HG03108 (cell line): ENCODE results near the gene TRIL.

Experiments used
- ATAC-seq: cut with Tn5 transposase; IDR thresholded peaks from one replicate; pipeline ENCODE4 v1.9.1; 2021; ENCODE audit warnings: moderate library complexity; ENCODE audit not compliant: unreplicated experiment

The TRIL gene

DNA sequence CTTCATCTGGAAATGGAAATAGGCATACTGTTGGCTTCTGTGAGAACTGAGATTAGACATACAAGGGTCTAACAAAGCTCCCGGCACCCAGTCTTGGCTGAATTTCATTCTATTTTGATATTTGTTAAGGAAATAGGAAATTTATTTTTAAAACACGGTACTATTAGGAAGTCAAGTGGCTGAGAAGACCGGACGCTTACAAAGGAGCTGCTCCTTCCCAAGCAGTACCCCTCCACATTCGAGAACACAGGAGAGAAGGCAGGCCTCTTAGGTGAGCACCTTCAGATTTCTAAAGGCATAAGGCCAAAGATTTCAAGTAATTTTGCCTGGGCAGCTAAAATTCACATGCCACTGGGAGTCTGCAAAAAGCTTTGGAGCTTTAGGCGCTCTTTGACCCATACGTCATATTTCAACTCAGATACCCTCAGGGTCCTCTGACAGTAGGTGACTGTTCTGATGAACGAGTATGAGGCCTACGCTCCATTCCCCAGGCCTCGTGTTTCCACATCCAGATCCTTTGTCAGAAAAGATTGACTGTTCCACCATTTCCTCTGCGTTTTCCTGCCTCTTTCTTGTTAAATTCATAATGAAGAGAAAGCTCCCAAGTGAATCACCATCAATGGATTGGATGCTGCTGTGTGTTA, 17.3 kb downstream of the TRIL start:
- ATAC-seq, result no peak

DNA sequence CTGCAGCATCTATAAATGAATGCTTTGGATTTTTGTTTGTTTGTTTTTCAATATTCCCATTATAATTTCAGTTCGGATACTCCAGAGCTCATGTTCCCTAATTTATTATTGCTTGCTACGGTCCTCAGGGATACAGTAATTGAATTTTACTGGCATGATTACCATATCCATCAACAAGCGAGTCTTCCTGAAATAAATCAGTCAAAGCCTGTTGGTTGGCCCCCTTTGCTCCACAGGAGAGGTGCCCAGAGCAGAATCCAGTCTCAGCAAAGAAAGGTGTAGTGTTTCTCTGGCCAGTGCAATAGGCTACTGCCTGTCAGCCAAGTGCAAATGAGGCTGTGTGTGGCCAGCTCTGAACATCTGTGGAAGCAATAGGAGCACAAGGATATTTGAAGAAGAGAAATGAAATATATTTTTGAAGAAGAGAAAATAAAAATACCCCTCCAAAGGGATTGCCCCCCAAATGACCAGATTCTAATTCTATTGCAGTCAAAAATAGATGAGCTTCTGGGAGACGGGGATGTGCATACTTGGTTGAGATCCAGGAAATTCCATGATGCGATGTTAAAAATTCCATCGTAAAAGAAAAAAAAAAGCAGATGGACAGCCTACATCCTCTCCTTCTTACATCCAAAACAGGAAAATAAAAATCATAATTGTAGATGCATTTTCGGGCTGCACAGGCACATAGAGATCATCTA, 18.1 kb downstream of the TRIL start:
- ATAC-seq, result no peak

DNA sequence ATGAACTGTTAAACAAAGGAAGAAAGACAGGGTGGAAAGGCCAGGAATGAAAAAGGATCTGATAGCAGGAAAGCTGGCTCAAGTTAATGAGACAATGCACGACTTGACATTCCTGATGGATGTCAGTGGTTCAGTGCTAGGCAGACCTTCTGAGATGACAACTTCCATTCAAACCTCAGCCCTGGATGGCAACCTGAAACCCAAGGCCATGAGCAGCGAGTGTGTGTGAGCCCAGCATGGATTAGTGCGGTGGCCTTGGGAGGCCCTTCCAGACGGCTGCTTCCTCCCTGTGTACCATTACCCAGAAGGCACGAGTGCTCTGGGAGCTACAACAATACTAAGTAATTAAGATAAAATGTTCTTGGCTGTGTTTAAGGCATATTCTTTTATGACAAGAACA, 18.8 kb downstream of the TRIL start:
- no peak for ATAC-seq

DNA sequence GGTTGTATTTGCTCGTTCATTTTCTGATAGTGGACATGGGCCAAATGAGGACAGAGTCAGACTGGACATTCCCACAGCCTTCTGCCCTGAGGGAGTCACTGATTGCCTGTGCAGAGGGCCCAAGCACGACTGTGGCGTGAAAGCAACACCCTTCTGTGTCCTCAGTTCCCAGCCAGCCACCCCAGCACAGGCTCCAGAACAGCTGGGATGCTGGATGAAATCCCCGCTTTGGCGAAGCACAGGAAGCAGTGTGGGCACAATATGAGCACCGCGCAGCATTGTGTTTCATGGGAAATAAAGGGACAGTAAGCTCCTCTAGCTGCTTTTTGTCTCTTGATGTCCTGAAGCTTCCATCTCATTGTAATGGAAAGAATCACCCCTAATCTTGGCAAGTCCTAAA, 20.5 kb downstream of the TRIL start:
- no peak for ATAC-seq

DNA sequence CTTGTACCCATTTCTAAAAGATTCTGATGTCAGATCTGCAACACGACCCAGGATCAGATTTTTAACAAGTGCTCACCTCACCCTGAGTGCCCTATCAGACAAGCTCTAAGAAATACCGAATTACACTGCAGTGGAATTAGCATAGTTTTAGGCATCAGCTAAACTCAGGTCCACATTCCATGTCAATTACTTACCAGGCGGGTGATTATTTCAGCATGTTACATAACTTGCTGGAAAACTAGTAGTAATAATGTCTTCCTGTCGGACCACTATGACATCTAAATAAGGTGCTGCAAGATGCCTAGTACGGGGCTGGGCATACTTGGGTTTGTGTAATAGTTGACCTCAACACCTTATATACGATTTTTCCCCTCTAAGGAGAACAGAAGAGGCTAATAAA, 21.0 kb downstream of the TRIL start:
- no peak for ATAC-seq

DNA sequence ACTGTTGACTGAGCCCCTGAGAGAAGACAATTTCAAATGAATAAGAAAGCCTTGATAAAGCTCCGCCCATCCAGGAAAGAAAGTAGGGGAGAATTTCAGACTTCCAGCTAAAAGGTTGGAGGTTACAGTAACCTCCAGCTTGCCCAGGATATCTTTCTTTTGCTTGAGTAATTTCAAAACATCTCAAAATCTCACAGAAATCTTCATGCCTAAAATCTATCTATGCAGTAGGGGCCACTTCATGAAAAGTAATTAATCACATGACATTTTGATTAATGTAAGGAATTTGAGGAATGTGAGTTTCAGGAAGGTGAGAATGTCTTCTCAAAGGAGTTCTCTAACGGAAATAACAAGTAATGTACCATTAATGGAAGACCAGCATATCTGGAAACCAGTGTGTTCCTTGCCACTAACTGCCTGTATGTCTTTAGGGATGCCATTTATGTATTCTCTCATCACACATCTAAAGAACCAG, 24.2 kb downstream of the TRIL start:
- ATAC-seq, result no peak

DNA sequence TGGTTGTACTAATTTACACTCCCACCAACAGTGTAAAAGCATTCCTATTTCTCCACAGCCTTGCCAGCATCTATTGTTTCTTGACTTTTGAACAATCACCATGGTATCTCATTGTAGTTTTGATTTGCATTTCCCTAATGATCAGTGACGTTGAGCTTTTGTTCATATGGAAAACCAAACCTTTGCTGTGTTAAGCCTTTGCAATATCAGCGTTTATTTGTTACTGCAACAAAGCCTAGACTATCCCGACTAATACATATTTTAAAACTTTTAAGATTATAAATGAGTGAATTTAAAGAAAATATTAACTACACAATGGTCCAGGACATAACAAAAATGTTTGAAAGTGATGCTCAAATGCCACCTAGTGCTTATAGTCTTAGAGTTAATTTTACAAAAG, 26.6 kb downstream of the TRIL start:
- no peak for ATAC-seq

DNA sequence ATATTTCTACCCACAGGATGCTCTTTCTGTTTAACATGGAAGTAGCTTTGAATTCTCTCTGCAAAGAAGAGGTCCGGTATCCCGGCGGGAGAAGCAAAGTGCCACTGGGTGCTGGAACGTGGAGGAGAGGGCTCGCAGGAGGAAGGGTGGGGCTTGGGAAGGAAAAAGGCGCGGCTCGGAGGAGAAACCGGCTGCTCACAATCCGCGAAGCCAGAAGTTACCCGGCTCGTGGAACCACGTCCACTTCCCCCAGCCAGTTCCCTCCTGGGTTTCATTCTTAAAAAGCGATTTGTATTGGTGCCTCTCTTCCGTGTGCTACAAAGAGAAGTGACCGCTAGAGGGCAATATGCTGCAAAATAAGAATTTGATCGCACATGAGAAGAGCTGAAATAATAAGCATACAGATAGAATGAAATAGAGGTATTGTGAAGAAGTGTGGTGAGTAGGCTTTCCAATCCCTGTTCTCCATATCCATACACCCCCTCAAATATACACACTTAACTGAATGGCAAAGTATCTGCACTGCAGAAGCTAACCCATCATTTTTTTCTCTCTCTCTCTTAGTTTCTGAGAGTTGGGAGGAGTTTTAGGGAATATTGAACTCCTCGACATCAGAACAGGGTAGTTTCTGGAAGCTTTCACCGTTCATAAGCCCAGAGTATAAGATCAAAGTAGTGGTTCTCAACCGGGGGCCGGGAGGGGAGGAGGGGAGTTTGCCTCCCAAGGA, 31.1 kb downstream of the TRIL start:
- ATAC-seq, result peak; percentile 97

DNA sequence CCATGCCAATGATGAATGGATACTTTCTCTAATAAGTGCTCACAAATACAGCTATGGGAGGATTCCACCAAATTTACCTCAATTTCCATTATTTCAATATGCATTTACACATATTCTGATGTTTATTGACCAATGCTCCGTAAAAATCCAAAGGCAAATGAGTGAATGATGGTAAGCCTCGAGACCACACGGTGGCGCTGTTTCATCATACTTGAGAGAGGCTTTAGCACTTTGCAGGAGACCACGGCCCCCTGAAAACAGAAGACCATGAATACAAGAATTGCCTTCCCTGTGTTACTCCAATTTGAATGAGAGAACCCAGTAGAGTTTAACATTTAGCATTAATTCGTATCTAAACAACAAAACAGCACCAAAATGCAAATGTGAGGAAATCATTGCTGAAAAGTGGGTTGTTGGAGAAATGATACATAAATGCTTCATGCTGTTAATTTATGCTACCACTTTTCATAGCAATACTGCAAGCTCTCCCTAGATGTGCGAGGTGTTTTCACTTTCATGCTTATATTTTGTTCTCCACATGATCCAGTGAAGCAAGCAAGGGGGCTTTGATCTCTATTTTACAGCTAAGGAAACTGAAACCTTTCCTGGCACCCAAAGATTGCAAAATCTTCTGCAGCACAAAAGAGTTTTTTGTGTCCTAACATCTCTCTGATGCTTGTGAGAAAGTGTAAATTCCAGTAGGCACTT, 35.4 kb downstream of the TRIL start:
- no peak for ATAC-seq

DNA sequence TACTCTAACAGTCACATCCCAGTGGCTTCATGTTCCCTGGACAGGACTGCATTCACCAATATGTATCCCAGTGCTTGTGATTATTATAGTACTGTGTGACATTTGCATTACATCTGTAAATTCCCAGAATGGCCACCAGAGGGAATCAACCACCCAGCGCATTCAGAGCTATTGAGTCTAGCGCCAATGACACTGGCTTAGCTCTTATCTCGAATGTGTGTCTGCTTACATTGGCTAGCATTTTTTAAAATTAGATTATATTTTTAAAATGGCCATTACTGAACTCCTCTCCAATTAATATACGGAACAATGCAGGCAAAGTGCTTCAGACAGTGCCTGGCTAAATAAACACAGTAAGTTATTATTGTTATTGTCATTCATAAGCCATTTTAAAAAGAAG, 36.3 kb downstream of the TRIL start:
- ATAC-seq, result peak; percentile 85

DNA sequence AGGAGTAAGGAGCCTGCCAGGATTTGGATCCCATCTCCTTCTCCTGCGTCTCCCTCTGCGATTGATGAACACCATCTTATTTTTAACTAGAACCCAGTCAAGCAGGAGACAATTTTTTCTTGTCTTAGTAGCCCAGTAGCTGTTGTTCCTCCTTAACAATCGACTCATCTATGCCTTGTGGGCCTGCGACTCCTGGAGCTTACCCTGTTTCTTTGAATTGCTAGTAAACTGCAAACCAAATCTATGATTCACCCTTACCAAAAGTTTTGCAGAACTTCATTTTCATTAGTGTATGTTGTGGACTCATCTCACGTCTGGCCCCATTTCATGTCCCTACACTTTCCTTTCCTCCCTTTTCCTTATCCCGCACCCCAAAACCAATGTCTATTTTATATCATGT, 37.7 kb downstream of the TRIL start:
- no peak for ATAC-seq

DNA sequence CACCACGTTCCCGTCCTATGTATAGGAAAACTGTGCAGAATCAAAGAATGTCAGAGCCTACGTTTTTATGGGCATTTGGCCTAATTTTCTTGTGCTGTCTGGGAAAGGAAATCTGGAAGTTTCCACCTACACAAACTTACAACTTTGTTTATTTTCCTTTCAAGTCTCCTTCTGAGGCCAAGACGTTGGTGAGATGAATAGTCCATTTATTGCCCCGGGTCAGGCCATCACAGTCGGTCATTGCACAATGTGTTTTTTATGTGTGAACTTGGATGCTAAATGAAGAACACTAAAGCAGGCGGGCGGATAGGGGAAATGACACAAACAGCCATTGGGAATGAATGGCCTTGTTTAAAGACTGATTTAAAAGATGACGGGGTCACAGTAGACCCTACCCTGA, 38.6 kb downstream of the TRIL start:
- no peak for ATAC-seq

DNA sequence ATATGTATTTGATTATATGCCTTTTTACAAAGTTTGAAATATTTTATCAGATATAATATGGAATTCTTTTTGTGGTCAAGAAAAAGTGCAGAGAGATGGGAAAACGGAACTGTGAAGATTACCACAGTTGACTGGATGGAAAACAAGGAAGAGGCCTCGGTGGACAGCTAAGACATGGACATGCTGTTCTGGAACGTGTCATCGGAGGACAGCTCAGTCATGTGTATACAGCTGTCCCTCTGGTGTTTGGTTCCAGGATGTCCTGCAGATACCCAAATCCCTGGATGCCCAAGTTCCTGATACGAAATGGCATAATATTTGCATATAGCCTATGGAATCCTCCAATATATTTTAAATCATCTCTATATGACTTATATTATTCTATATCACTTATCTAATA, 49.4 kb downstream of the TRIL start:
- ATAC-seq, result no peak

DNA sequence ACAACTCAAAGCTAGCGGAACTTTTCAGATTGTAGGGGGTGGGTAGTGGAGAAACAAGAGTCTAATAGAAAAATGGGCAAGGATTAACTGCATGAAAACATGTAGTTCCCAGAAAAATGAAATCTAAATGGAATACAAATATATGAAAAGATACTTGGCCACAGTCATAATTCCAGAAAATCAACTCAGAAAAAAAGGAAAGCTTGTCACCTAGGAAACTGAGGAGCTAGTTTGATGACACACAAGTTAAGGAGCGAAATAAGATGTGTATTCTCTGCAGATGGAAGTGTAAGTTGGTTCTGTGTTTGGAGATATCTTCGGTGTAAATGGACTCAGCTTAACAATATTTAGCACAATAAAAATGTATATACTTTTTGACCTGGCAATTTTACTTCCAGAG, 52.7 kb downstream of the TRIL start:
- ATAC-seq, result no peak

DNA sequence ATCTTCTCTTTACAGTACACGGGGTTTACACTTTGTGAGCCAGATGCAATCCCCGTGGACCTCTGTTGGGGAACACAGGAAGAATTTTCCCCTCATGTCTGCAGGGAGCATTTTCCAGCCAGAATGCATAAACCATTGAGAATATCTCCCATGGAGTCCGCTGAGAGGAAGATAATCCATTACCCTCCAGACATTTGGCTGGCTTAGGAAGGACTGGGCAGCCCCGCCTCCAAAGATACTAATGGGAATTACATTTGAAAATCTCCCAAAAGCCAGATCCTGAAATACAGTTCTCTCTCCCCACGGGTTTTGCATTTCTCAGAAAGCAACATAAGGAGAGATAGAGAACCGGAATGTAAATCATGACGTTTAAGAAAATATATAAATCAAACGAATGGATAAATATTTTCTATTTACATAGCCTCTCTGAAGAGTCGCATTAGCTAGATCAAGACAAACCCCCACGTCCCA, 53.5 kb downstream of the TRIL start:
- no peak for ATAC-seq

DNA sequence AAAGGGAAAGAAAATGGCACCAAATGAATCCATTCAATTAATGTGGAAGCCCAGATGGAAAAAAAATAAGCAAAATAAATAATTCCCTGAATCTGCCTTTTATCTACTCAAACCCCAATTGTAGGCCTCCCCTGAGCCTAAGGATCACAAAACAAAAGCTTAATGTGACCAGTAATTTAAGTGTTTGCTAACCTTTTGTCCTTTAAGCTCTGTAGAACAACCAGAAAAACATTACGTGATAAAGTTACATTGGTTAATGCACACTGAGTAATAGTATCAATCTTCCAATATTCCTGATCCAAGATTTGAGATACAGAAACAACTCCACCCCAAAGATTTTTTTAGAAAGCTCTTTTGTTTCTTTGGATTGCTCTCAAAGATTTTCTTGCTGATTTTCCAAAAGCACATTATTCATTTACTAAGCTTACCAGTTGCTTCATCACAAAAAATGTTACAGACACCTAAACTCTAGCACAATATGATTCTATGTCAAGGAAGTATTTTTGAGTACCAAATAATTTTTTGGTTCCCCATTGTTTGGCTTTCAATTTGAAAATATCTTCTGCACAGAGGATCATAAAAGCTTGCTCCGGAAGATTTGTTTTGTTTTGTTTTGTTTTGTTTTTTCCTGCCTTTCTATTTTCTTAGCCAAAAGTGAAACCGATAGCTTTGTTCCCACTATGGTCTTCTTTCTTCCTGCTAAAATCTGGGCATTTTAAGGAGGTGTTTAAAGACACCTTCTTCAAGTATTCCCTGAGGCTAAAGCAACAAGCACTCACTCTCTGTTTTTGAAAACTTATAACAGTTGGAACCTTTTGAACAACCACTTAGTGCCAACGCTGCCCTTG, 54.2 kb downstream of the TRIL start:
- no peak for ATAC-seq
